GM19372 (cell line): ENCODE data around the gene GDI2.
"Not testable (repeated sequence)": the region's sequence is repeated elsewhere in the genome, so short reads cannot be mapped to it uniquely, and the experiment has no call there.

ENCODE experiments used
- ATAC-seq: cut with Tn5 transposase; IDR thresholded peaks from one replicate; pipeline ENCODE4 v1.9.1; 2021; ENCODE audit warnings: mild to moderate bottlenecking, low read depth, moderate library complexity; ENCODE audit not compliant: unreplicated experiment

Gene GDI2

DNA sequence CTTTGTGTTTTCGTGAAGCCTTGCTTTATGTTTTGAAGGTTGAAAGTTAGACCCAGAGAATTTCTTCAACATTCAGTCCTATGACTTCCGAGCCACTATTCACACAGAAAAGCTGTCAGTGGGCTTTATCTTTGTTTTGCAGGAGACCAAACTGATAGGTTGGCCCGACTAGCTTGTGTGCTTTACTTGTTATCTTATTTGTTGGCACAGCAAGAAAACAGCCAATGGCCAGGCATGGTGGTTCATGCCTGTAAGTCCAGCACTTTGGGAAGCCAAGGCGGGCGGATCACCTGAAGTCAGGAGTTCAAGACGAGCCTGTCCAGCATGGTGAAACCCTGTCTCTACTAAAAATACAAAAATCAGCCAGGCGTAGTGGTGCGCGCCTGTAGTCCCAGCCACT, 16.0 kb upstream of the GDI2 start:
- ATAC-seq: no peak

DNA sequence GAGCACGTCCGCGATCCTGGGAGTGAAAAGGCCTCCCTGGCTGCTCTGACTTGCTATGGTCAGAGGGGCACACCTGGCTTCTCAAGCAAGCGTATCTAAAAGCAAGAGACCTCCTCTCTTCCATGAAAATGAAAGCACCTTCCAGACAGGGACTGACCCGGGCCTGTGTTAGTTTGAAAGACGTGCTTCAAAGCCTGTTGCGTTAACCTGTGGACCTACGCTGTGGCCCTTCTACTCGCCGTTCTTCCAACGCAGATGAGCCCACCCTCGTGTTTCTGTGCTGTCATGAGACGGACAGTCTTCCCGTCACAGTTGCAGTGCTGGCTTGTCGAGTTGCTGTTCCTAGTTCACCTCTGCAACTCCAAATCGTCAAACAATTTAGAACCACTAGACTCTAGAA, 15.5 kb upstream of the GDI2 start:
- ATAC-seq: no peak

DNA sequence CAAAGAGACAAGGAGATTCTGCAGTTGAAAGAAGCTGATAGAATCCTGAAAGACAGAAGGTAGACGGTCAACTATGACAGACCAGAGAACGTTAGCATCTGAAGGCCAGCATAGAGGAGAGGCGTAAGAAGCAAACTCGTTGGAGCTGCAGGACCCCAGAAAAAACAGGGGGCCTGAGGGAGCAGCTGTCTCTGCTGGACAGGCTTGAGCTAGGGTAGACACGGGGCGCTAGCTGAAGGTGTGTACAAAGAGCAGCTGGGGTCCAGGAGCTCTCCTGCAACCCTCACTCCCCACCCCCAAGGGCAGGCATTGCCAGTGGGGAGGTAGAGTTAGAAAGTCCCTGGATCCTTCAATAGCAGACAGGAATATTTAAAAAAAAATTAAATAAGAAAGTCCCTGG, 14.6 kb upstream of the GDI2 start:
- no peak for ATAC-seq

DNA sequence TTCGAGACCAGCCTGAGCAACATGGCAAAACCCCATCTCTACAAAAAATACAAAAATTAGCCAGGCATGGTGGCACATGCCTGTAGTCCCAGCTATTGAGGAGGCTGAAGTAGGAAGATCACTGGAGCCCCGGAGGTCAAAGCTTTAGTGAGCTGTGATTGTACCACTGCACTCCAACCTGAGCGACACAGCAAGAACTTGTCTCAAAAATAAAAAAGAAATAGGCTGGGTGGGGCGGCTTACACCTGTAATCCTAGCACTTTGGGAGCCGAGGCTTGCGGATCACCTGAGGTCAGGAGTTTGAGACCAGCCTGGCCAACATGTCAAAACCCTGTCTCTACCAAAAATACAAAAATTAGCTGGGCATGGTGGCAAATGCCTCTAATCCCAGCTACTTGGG, 13.3 kb upstream of the GDI2 start:
- not testable (repeated sequence) for ATAC-seq

DNA sequence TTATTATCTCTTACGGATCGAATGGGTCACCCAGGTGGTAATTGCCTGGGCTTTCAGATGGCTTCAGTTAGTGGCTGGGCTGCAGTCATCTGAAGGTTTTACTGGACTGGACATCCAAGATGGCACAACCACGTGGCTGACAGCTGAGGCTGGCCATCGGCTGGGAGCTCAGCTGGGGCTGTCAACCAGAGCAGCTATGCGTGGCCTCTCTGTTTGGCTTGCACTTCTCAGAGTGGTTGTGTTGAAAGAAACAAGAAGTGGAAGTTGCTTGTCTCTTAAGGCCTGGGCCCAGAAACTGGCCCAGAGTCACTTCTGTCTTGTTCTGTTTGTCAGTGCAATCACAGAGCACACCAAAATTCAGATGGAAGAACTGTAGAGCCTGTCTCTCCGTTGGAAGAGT, 5.7 kb upstream of the GDI2 start:
- ATAC-seq: peak; percentile 35

DNA sequence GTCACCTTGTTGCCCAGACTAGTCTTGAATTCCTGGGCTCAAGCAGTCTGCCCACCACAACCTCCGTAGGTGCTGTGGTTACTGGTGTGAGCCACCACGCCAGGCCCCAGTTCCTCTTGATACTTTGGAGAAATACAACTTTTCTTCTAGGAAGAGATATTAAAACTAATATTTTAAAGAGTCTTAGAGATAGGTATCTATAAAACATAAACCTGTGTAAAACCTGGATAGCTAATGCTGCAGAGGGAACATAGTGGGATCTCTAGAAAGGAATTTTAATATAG, 4.8 kb upstream of the GDI2 start:
- ATAC-seq: no peak

DNA sequence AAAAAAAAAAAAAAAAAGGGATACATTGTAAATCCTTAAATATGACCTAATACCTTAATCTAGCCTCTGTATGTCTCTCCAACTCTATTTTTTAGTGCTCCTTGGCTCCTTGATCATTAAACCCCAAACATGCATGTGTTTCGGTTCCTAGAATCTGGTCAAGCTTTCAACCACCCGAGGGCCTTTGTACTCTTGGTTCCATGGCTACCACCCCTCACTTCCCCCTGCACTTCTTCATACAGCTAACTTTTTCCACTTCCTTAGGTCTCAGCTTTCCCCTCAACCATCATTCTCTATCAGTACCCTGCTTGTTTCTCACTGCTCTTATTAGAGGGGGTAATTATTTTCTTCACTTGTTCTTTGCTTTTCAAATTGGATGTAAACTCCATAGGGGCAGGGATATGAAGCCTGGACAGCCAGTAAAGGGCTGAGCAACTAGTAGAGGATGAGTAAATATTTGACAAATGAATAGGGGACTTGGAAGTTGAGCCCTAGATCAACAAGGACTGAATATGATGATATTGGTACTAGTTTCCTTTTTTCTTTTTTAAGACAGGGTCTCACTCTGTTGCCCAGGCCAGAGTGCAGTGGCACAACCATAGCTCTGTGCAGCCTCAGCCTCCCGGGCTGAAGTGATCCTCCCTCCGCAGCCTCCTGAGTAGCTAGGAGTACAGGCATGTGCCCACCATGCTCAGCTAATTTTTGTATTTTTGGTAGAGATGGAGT, 4.3 kb upstream of the GDI2 start:
- no peak for ATAC-seq

DNA sequence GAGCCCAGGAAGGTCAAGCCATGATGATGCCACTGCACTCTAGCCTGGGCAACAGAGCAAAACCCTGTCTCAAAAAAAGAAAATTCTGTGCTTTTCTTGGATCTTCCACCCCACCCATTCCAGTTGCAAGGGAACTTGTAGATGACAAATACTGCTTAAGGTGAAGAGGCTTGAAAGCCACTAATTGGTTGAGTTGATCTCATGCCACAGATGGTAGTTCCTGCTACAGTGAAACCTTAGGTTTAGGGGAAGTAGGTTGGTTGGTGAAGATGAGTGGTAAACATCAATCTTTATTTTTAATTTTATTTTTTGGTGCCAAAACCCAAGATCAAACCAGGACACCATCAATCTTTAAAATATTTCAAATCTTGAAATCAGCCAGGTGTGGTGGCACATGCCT, 2.9 kb upstream of the GDI2 start:
- no peak for ATAC-seq

DNA sequence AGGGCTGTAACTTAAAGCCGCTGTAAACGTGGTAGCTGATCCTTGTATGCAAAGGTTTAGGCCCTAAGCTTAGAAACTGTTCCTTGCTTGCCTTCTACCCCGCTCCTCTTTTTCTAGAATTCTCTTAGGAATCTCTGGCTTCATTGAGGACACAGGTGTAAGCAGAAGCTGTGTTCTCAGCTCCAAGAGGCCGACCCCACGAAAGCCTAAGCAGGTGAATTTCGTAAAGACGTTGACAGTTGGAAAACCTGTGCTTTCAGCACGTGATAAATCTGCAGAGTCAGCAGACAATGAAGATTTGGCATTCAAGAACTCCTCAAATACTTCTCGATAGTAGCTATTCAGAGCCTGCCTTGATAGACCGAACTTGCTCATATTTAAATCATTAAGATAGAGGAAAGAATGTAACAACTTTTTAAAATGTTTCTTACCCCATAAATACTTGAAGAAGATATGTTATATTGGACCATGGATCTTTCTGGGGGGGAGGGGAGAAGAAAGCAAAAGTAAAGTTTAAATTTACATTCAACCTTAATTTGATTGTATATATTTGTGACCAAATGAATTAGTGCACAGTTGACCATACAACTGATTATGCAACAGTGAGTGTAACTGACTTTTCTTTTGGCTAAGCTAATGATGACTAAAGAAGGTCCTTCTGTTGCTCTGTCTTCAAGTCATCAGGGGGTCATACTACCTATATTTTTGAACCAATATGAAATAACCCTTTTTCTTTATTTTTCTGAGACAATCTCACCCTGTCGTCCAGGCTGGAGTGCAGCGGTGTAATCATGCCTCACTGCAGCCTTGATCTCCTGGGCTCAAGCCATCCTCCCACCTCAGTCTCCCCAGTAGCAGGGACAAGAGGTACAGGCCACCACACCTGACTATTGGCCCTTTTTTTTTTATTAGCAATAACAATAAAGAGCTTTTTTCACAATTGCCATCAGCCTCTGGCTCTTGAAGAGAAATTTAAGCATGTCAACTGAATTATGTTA, 1.2 kb upstream of the GDI2 start:
- no peak for ATAC-seq

DNA sequence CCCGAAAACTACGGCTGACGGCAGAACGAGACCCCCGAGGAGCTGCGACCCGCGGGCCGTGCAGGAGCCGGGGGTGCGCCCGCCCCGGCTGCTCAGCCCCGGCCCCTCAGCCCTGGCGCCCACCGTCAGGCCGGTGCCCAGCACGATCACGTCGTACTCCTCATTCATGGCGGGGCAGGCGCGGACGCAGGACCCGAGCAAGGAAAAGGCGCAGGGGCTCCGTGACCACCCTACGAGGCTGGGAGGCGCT, 218 bp downstream of the GDI2 start:
- ATAC-seq: peak; percentile 22

DNA sequence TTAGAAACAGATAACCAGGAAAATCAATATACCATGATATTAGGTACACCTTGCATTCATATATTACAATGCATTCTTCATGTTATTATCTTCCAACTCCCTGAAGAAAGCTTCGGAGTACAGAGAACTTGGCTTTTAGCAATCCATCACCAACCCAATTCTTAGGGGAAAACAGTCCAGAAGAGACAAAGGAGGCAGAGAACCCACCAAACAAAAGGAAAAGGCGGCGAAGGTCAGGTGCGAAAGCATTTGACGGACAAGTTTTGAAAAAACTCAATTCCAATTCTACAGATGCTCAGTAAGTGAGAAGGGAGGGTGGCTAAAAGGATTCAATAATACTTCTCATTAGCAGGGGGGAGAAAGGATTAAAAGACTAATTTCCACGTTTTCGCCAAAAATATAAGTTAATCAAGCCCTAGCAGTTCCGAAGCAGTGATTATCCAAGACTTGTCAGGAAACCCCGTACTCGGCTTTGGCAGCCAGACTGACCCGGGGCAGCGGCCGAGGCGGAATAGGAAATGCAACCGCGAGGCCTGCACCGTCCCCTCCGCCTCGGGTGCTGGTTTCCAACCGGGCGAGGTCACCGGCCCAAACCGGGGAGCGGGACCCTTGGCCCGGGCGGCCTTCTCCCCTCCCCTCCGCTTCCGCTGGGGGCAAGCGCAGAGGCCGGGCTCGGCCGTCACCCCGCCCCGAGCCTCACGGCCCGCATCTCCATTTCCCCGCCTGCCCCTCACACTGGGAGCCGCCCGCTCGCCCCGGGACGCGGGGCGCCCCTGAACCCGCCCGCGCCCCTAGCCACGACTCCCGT, 747 bp downstream of the GDI2 start:
- ATAC-seq: peak; percentile 19

DNA sequence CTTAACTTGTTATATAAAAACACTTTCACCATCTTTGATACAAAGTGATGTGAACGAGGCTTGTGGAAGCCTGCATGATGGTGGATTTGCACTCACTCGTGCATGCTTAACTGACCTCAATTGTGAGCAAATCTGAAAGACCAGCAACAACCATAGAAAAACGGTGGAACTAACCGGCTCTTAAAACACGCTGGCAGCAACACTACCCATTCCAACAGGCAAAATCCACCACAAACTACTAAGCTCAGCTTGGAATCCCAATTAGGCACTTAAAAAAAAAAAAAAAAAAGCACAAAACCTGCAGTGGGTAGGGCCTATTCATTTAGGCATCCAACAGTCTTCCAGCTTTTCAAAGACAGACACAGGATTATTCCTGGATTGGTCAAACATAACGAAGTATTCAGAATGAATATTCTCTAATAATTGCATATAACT, 1.8 kb downstream of the GDI2 start:
- no peak for ATAC-seq

DNA sequence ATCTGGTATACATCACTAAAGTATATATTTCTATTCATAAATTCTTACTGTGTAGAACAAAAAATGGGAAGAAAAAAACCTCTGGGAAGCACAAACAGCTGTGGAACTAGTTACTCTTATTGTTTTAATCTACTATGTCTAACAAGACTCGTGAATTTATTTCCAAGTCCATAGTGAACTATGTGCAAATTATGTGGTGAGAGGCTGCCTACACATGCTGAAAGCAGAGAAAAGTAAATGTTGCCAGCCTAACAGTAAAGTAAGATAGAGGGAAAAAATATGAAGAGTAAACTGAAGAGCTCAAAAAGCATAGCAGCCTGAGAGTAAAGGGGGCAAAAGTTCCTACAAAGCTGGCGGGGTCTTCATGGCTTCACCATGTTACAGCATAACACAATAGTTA, 3.0 kb downstream of the GDI2 start:
- no peak for ATAC-seq

DNA sequence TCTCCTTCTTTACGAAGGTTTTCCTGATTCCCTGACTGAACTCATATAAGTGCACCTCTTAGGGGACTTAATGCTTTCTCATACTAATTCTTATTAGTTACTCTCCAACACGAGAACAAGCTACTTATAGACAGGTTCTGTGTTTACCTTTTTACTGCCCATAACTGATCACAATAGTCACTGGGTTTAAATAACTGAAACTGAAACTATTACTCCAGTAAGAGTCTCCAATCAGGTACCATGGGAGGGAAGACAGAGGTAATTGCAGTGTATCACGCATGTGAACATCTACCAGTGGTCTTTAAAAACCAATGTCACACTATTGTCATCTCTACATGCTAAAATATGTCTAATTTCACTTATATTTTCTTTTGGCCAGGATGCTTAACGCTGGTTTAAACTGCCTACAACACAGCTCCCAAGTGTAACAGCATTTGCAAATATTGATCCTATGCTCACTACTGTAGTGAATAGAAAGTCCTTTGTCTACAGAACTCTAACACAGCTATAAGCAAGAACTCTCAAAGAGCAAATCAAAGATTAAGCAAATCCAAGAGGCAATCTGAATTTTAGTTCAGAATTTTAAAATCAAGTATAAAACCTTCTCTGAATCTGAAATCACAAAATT, 3.6 kb downstream of the GDI2 start:
- ATAC-seq: no peak

DNA sequence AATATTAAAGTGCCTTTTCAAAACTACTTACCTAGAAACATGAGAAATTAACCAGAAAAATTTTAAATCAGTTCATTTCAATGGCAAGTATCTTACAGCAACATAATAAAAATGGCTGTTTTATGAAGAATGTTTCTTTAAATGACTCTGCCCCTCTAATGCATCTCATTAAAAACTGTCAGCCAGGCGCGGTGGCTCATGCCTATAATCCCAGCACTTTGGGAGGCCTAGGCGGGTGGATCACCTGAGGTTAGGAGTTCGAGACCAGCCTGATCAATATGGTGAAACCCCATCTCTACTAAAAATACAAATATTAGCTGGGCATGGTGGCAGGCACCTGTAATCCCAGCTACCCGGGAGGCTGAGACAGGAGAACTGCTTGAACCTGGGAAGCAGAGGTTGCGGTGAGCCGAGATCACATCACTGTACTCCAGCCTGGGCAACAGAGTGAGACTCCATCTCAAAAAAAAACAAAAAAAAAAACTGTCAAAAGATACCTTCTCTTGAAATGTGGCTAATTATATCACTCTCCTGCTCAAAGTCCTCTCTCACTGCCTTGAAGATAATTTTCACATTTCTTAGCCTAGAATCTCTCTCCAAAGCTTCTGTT, 4.3 kb downstream of the GDI2 start:
- ATAC-seq: not testable (repeated sequence)

DNA sequence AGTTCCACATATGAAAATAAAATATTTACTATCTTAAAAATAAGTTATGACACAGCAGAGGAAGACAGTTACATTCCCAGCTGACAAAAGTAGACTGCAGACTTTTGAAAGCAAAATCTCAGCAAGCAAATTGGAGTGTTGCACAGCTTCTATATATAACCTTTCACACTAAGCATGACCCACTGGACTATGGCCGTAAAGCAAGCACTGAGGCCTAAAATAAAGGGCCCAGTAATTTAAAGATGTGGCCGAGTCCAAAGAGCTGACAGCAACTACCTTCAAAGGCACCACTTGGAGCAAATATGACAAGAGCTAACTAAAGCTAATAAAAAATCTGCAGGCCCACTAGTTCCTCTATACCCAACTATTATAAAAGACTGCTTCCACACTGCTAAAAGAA, 6.5 kb downstream of the GDI2 start:
- ATAC-seq: no peak

DNA sequence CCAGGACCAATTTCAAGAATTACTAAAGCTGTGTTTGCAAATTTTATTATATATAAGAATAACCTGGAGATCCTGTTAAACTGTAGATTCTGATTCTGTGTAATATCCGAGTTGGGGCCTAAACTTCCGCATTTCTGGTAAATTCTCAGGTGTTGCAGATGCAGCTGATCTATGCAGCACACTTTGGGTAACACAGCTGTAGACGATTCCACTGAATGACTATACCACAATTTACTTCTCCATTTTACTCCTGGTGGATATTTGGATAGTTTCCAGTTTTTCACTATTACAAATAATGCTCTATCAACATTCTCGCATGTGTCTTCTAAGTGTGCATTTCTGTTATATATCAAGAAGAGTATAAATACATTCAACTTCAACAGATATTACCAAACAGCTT, 7.5 kb downstream of the GDI2 start:
- ATAC-seq: no peak

DNA sequence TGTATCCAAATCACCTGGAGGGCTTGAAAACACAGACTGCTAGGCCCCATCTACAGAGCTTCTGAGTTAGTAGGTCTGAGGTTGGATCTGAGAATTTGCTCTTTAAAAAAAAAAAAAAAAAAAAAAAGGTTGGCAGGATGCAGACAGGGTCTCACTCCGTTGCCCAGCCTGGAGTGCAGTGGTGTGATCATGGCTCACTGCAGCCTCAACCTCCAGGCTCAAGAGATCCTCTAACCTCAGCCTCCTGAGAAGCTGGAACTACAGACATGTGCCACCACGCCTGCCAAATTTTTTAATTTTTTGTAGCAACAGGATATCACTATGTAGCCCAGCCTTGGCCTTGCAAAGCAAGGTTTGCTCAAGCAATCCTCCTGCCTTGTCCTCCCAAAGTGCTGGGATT, 8.0 kb downstream of the GDI2 start:
- no peak for ATAC-seq

DNA sequence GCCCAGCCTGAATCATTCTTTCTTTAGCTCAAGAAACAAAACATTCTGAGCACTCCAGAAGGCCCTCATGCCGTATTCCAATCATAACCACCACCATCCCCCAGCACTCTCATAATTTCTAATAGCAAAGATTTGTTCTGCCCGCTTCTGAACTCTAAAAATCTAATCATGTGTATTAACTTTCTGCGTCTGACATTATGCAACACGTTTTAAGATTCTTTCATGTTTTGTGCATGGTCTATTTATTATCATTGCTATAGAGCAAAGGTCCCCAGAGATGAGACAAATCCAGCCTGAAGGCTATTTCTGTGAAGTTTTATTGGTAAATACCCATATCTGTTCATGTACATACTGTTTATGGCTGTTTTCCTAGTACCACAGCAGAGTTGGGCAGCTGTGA, 8.8 kb downstream of the GDI2 start:
- no peak for ATAC-seq

DNA sequence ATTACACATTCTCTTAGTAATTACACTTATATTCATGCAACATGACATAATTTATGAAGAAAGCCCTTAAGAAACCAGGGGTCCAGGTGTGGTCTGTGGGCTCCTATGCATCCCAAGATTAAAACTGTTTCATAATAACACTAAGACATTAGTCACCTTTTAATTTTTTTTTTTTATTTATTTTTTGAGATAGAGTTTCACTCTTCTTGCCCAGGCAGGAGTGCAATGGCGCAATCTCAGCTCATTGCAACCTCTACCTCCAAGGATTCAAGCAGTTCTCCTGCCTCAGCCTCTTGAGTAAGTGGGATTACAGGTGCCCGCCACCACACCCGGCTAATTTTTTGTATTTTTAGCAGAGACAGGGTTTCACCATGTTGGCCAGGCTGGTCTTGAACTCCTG, 12.5 kb downstream of the GDI2 start:
- no peak for ATAC-seq

DNA sequence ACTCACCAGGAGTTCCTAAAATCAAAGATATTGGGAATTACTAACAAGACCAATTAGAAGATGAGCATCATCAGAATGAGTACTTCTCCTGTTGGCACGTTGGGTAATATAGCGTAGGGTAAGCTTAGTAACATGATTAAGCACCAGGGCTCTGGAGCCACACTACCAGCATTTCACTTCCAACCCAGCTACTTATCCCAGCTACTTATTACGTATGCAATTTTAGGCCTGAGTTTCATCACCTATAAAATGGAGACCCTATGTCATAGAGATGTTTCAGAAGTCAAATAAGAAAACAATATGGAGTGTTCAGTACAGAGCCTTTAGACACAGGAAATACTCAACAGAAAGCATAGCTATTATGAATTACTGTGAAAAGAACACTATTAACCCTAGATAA, 19.0 kb downstream of the GDI2 start:
- no peak for ATAC-seq
